LHCN-M2 (cell line): Measurements from ENCODE around the gene TNFSF12. TPM values are rescaled to one million over a fixed set of nuclear protein-coding genes. Genes with fewer than 3 reads are reported as not detected.

Source experiments
- DNase-seq: peaks from one replicate; pipeline ENCODE4 v3.0.0-alpha.2; 2012; ENCODE audit warnings: low read depth
- total RNA-seq: library from RNA; depleted of rRNA; stranded (reverse); fragments of >200 nt; gene quantifications from 2 replicates; pipeline ENCODE4 v1.2.3, GENCODE V29; 2014

The TNFSF12 gene
- total RNA-seq, 1 experiment from 2014 or later, result 14.8 TPM

- no peak for DNase-seq
These were observed 14.4 kb downstream of the TNFSF12 start for GRCh38 chr17:7563115-7563869.

GRCh38 chr17:7569571-7569970, 20.7 kb downstream of the TNFSF12 start:
- DNase-seq, result no peak

DNA sequence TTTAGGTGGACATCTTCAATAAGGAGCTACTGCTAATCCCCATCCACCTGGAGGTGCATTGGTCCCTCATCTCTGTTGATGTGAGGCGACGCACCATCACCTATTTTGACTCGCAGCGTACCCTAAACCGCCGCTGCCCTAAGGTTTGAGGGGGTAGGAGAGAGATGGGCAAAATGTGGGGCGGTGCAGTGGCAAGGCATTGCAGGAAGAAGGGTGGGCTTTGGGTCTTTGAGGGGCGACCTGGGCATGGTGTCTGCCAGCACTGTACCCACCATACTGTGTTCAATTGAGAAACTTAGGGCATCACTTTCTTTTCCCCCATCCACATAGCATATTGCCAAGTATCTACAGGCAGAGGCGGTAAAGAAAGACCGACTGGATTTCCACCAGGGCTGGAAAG, 21.5 kb downstream of the TNFSF12 start:
- no peak for DNase-seq

DNA sequence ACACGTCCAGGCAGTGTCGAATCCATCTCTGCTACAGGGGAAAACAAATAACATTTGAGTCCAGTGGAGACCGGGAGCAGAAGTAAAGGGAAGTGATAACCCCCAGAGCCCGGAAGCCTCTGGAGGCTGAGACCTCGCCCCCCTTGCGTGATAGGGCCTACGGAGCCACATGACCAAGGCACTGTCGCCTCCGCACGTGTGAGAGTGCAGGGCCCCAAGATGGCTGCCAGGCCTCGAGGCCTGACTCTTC, 23.4 kb downstream of the TNFSF12 start:
- DNase-seq, result no peak

GRCh38 chr17:7572588-7573323, 23.9 kb downstream of the TNFSF12 start:
- DNase-seq, result peak; percentile 99

DNA sequence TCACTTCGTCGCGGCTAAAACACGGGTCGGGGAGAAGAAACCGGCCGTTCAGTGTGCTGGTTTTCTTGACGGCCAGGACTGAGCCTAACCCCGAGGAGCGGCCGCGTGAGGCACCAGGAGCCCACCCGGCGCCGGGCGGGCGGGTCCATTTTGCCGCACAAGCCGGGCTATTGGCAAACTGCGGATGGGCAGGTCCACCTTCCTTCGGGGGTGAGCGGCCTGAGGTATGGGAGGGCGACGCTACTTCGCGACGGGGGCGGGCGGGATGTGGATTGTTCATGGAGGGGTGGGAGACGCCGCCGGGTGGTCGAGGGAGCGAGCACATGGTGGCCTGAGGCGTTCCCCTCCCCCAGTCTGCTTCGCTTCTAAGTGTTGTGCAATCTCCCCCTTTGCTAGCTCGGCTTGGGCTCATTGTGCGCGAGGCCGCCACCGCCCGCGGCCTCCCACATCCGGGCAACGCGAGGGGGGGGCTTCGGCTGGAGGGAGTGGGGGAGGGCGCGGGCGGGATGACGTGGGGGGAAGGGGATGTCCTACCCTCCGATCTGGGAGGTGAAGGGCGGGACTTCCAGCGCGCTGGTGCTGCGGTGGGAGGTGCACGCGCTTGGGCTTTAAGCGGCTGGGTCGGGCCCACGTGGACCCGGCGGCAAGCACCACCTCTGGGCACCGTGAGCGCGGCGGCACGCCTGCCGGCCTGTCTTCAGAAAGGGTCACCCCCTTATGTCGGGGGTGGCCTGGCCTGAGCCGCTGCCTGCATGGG, 24.6 kb downstream of the TNFSF12 start:
- DNase-seq, result peak; percentile 91

DNA sequence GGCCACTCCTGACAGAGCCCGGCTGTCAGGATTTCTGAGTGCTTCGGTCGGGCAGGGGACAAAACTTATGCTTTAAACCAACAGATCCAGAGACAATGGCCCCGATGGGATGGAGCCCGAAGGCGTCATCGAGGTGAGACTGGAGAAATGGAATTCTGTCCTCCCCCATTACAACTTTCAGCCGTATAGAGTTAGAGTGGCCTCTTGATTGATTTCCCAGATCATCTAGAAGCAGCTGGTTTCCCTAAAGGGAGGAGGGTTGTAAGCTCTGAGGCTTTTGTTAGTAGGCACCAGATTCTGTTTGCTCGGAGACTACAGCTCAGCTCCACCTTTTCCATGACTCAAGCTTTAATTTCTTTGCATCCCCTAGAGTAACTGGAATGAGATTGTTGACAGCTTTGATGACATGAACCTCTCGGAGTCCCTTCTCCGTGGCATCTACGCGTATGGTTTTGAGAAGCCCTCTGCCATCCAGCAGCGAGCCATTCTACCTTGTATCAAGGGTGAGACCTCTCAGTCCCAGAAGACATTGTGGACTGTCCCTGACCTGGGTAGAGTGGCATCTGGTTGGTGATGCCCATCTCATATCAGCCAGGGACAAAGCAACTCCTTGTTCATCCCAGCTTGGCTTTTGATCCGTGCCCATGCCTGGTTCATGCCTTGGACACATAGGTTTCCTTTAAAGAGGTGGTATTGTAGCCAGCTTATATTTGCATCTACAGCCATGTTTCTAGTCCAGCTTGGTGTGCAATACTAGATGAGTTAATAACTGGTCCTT, 25.5 kb downstream of the TNFSF12 start:
- DNase-seq, result peak; percentile 44

DNA sequence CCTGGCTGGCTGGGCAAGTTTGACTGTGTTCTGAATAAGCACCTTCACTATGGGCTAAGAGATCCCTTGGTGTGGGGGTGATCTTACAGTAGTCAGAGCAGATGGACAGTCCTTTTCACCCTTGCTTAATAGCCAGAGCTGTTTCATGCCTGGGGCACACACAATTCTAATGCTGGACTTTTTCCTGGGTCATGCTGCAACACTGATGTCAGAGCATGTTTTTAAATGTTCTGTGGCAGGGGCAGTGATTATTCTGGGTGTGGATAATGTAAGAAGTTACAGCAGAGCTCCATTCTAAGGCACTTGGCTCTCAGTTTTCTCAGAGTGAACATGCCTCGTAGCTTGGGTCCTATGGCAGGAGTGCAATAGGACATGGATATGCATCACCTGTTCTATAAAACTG, 26.6 kb downstream of the TNFSF12 start:
- DNase-seq, result no peak

DNA sequence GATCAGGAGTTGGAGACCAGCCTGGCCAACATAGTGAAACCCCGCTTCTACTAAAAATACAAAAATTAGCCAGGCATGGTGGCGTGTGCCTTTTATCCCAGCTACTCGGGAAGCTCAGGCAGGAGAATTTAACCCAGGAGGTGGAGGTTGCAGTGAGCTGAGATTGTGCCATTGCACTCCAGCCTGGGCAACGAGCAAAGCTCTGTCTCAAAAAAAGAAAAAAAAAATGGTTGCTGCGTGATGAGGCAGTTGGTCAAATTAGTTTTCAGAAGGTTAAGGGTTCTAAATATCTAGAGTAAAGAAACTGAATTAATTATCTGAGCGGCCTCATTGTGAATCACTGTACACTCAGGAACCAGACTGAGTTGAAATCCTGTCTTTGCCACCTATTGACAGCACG, 27.1 kb downstream of the TNFSF12 start:
- no peak for DNase-seq

DNA sequence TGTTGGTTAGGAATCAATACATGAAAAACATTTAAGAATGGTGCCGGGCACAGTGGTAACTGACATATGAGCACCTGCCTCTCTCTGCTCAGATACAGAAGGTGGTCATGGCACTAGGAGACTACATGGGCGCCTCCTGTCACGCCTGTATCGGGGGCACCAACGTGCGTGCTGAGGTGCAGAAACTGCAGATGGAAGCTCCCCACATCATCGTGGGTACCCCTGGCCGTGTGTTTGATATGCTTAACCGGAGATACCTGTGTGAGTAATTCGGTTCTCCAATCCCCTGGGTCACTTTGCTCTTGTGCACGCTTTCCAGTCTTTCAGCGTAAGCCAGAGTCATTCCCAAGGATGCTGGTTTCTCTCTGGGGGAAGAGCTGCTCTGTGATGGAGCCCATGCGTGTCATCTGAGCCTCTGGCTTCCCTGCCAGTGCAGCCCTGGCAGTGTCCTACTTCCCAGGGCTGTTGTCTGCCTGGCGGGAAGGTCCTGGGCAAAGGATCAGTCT, 27.6 kb downstream of the TNFSF12 start:
- DNase-seq, result no peak

DNA sequence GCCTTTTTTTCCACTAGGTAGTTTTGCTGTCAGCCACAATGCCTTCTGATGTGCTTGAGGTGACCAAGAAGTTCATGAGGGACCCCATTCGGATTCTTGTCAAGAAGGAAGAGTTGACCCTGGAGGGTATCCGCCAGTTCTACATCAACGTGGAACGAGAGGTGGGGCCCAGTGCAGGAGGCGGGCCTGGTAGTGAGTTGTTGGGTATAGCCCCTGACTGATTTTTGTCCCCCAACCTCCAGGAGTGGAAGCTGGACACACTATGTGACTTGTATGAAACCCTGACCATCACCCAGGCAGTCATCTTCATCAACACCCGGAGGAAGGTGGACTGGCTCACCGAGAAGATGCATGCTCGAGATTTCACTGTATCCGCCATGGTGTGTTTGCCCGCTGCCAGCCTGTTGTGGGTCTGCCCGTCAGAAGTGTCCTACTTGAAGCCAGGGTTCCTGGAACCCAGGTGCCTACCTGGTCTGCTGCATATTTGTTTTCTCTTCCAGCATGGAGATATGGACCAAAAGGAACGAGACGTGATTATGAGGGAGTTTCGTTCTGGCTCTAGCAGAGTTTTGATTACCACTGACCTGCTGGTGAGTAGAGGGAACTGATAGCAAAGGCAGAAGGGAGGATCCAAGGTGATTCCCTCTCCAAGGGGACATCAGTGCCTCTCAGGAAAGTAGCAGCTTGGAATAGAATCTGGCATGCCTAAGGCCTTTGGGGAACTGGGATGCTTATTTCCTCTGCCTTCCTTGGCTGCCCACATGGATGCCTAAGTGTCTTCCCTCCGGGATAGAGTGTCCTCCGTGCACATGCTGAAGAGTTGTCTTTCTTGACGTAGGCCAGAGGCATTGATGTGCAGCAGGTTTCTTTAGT, 28.7 kb downstream of the TNFSF12 start:
- DNase-seq, result no peak

- DNase-seq, result peak; percentile 96
These were observed 30.4 kb downstream of the TNFSF12 start, which contains the start of gene CD68 for GRCh38 chr17:7579001-7579833. Gene CD68, plus strand, starts transcription at chr17:7579638. Its CDS starts 40 bp downstream, at chr17:7579678.

DNA sequence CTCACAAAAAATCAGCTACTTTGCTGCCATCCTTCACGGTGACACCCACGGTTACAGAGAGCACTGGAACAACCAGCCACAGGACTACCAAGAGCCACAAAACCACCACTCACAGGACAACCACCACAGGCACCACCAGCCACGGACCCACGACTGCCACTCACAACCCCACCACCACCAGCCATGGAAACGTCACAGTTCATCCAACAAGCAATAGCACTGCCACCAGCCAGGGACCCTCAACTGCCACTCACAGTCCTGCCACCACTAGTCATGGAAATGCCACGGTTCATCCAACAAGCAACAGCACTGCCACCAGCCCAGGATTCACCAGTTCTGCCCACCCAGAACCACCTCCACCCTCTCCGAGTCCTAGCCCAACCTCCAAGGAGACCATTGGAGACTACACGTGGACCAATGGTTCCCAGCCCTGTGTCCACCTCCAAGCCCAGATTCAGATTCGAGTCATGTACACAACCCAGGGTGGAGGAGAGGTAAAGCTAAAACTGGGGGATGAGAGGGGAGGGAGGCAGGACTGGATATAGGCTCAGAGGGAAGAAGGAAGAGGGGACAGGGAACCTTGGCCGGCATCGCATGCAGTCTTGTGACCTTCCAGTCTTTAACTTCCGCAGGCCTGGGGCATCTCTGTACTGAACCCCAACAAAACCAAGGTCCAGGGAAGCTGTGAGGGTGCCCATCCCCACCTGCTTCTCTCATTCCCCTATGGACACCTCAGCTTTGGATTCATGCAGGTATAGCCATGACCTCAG, 31.2 kb downstream of the TNFSF12 start:
- DNase-seq, result no peak

DNA sequence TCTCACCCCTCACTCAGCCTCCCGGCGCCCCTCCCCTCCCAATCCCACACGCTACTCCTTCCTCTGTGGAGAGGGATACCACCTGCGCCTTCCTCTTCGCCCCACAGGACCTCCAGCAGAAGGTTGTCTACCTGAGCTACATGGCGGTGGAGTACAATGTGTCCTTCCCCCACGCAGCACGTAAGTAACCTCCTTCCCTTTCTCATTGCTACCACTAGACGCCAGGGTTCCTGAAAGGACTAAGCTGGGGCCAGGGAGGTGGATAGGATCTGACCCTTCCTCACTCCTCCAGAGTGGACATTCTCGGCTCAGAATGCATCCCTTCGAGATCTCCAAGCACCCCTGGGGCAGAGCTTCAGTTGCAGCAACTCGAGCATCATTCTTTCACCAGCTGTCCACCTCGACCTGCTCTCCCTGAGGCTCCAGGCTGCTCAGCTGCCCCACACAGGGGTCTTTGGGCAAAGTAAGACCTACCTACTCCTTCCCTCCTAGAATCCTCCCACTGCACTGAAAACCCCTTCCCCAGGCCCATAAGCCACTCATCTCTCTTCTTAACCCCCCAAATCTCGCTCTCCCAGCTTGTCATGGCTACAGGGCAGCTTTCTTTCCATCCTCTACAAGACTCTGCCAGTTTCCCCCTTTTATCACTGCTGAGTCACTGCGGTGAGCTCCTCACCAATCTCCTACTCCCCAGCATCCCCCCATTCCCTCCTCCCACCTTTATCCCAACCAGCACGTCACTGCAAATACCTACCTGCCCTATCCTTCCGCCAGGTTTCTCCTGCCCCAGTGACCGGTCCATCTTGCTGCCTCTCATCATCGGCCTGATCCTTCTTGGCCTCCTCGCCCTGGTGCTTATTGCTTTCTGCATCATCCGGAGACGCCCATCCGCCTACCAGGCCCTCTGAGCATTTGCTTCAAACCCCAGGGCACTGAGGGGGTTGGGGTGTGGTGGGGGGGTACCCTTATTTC, 32.0 kb downstream of the TNFSF12 start:
- no peak for DNase-seq

GRCh38 chr17:7582396-7583252, 33.8 kb downstream of the TNFSF12 start:
- no peak for DNase-seq

- DNase-seq, result peak; percentile 98
These were observed 34.6 kb downstream of the TNFSF12 start, which contains the start of gene MPDU1 for GRCh38 chr17:7583253-7584109. Gene MPDU1, plus strand, starts transcription at chr17:7583852. Its CDS starts 11 bp downstream, at chr17:7583863.
